ENCODE results near the gene GRHL1. TPM values are rescaled to one million over a fixed set of nuclear protein-coding genes. Genes with fewer than 3 reads are reported as not detected.
A peak's percentile ranks its signal among the peaks of the same experiment; 100 is the strongest.
"Not testable (repeated sequence)": the region's sequence is repeated elsewhere in the genome, so short reads cannot be mapped to it uniquely, and the experiment has no call there.

Gene GRHL1
- polyA plus RNA-seq, 1 donor (not counting 4 experiments of a cell fraction or from before 2014, with no cell fraction given): 7.8 TPM

GRCh38 chr2:10014418-10015190 is 63.1 kb downstream of the GRHL1 start:
- Histone ChIP-seq H3K27me3 (ENCODE audit: control insufficient read depth, extremely low read depth, insufficient read depth, low read length) (no peaks in the 10 kb centered on the region), H3K9ac (ENCODE audit: control insufficient read depth, extremely low read depth, insufficient read depth, low read length) (no peak overlapping the region), H3K36me3 (ENCODE audit: control insufficient read depth in 2 of 2, extremely low read depth in 1 of 2, insufficient read depth in 2 of 2, low read length in 2 of 2) (no peaks in the 10 kb centered on the region), H3K4me1 (ENCODE audit: control insufficient read depth, extremely low read depth, insufficient read depth, low read length) (peaks cover 8% of the 10 kb centered on the region), H3K4me3 (ENCODE audit: control insufficient read depth in 2 of 3, extremely low read depth in 1 of 3, insufficient read depth in 2 of 3, low read depth in 1 of 3, low read length in 3 of 3) (no peak overlapping the region), H3K9me3 (ENCODE audit: control insufficient read depth, low read depth, low read length) (peaks cover 19% of the 10 kb centered on the region), H3K4me2 (ENCODE audit: control insufficient read depth, extremely low read depth, insufficient read depth, low read depth, low read length) (no peak overlapping the region), H3K79me2 (ENCODE audit: control insufficient read depth, insufficient read depth, low read length) (no peaks in the 10 kb centered on the region), H4K20me1 (ENCODE audit: control insufficient read depth, extremely low read depth, insufficient read depth, low read length) (no peaks in the 10 kb centered on the region), H3K27ac (ENCODE audit: control insufficient read depth, insufficient read depth, low read length) (peak overlapping the region; percentile 73), H2AFZ (ENCODE audit: control insufficient read depth, low read length) (no peak overlapping the region), H3K9me1 (ENCODE audit: control insufficient read depth, extremely low read depth, insufficient read depth, low read length) (no peaks in the 10 kb centered on the region)
- FAIRE-seq (no peak), DNase-seq (ENCODE audit: low read depth, low spot score) (peak; percentile 99)
- dilution Hi-C loops (cut with MboI; ENCODE audit: extremely low pct_ligation_motif_present, low sequenced_read_pairs): no loop called here
- TF ChIP-seq CTCF (optimal IDR thresholded peaks at IDR 0.05 in 1 of 3, IDR thresholded peaks at IDR 0.05 in 1 of 3, conservative IDR thresholded peaks at IDR 0.05 in 1 of 3; ENCODE audit: extremely low read depth in 1 of 3, insufficient read depth in 2 of 3, low read length in 3 of 3) (no peak), EZH2 (IDR thresholded peaks at IDR 0.05; ENCODE audit: low read length) (no peak)

GRCh38 chr2:10015376-10015989 is 64.0 kb downstream of the GRHL1 start:
- FAIRE-seq; H3K9me1 ChIP-seq (ENCODE audit: control insufficient read depth, extremely low read depth, insufficient read depth, low read length); H2AFZ ChIP-seq (ENCODE audit: control insufficient read depth, low read length); H3K79me2 ChIP-seq (ENCODE audit: control insufficient read depth, insufficient read depth, low read length); H3K27me3 ChIP-seq (ENCODE audit: control insufficient read depth, extremely low read depth, insufficient read depth, low read length); H3K4me1 ChIP-seq (ENCODE audit: control insufficient read depth, extremely low read depth, insufficient read depth, low read length); H3K4me3 ChIP-seq (ENCODE audit: control insufficient read depth in 2 of 3, extremely low read depth in 1 of 3, insufficient read depth in 2 of 3, low read depth in 1 of 3, low read length in 3 of 3); dilution Hi-C loops (cut with MboI; ENCODE audit: extremely low pct_ligation_motif_present, low sequenced_read_pairs); DNase-seq (ENCODE audit: low read depth, low spot score); H3K4me2 ChIP-seq (ENCODE audit: control insufficient read depth, extremely low read depth, insufficient read depth, low read depth, low read length); H3K36me3 ChIP-seq (ENCODE audit: control insufficient read depth in 2 of 2, extremely low read depth in 1 of 2, insufficient read depth in 2 of 2, low read length in 2 of 2); H3K9ac ChIP-seq (ENCODE audit: control insufficient read depth, extremely low read depth, insufficient read depth, low read length); H4K20me1 ChIP-seq (ENCODE audit: control insufficient read depth, extremely low read depth, insufficient read depth, low read length): not testable (repeated sequence)
- Histone ChIP-seq H3K9me3 (ENCODE audit: control insufficient read depth, low read depth, low read length) (peaks cover 19% of the 10 kb centered on the region), H3K27ac (ENCODE audit: control insufficient read depth, insufficient read depth, low read length) (peak overlapping the region; percentile 73)
